ENCODE data around the gene HPSE2.
A peak's percentile ranks its signal among the peaks of the same experiment; 100 is the strongest.
"Not testable (repeated sequence)": the region's sequence is repeated elsewhere in the genome, so short reads cannot be mapped to it uniquely, and the experiment has no call there.

HPSE2 gene

GRCh38 chr10:98610301-98610700, 625.4 kb downstream of the HPSE2 start:
- DNase-seq = no peak

DNA sequence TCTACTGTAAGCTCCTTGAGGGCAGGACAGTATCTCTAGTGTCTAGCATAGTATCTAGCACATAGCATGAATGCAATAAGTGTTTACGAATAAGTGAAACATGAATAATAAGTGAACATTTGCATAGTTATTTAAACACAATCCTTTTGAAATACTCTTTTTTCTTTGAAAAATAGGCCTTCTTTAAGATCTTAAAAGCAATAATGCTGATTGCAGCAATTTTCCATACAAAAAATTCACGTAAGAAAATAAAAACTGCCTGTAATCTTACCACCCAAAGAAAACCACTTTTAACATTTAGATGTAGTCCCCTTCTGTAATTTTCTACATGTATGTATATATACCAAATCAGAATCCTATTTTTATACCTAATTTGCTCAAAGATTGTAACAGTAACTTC, 626.4 kb downstream of the HPSE2 start:
- no peak for DNase-seq

DNA sequence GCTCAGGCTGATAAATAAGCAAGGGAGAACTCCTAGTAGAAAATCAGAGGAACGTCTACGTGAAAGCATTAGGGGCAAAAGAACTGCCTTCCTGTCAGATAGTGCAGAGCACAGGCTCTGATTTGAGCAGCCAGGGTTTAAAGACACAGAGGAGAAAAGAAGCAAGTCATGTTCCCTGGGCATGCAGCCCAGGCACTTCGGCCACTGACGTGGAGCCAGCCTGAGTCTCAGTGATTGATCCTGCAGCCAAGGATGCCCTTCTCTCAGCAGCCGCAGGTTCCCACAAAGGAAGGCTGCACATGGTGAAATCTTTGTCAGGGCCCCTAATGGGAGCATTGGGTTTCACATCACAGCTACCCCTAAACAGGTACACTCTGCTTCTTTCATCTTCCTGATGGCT, 627.2 kb downstream of the HPSE2 start:
- DNase-seq = peak; percentile 25

- DNase-seq = no peak
These were observed 633.4 kb downstream of the HPSE2 start for GRCh38 chr10:98602224-98602623.

- DNase-seq = no peak
These were observed 636.5 kb downstream of the HPSE2 start for GRCh38 chr10:98599032-98599610.

GRCh38 chr10:98596404-98596803, 639.2 kb downstream of the HPSE2 start:
- no peak for DNase-seq

DNA sequence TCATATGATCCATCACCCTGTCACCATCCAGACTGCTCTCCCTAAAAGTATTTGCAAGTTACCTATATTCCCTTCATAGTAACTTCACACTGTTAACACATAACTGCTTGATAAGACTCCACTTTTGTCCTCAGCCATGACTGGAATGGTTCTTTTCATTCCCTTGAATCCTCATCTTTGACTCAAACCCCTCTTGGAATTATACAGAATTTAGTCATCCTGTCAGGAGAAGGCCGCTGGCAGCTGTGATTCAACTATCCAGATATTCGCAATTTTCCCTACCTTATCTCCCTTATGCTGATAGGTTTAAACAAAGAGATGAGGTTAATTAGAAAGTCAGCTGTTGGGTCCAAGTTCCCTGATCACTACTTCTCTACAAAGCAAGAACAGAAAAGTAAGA, 646.0 kb downstream of the HPSE2 start:
- no peak for DNase-seq

- DNase-seq = no peak
These were observed 646.6 kb downstream of the HPSE2 start for GRCh38 chr10:98589007-98589406.

GRCh38 chr10:98587156-98587837, 648.4 kb downstream of the HPSE2 start:
- no peak for DNase-seq

DNA sequence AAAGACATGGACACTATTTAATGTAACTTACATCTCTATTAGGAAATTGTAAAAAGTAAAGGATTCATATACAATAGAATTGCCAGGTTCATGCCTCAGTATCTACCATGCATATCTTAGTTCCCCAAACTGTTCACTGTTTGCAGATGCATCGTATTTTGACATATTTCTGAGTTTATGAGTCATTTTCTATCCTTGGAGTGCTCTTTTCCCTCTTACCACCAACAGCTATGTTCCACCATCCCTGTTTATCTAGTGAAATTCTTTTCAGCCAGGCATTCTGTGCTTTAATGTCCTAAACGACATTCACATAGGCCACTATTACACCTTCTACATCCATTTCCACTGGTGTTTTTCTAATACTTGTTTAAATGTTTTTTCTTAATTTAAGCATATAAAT, 649.6 kb downstream of the HPSE2 start:
- DNase-seq = no peak

GRCh38 chr10:98582363-98582762, 653.3 kb downstream of the HPSE2 start:
- DNase-seq = no peak

GRCh38 chr10:98577578-98577977, 658.1 kb downstream of the HPSE2 start:
- DNase-seq = no peak

- DNase-seq = no peak
These were observed 658.5 kb downstream of the HPSE2 start for GRCh38 chr10:98577168-98577567.

- no peak for DNase-seq
These were observed 659.6 kb downstream of the HPSE2 start for GRCh38 chr10:98576096-98576495.

DNA sequence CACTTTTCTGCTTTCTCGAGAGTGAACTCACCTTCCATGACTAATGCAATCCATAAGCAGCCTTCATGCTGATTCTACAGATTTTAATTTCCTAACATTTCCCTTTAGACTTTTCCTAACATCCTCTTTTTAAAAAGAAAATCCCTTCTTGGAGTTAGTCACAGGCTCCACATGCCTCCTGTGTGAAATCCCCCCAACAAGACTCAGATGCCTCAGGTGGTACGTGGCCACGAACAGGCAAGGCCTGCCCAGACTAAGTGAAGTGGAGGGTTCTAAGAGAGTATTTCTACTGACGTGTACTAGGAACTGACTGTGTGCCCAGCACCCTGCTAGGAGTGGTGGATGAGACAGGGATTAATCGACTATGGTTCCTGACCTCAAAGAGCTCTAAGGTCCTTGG, 663.1 kb downstream of the HPSE2 start:
- no peak for DNase-seq

- no peak for DNase-seq
These were observed 664.8 kb downstream of the HPSE2 start for GRCh38 chr10:98570834-98571233.

DNA sequence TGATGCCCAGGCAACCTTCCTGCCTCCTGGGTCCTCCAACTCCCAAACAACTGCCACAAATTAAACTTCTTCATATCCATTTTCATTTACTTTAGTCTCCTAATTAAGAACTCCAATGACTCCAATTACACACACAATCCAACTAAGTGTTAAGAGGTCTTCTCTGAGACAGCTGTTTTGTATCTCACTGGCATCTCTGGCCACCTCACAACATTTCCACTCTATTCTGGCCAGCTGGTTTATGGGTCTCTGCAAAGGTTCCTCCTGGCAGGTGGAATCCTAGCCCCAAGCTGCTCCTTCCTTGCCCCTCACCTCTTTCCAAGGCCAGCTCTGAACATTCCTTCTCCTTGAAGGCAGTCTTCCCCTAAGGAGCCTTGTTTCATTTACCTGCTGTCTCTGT, 665.8 kb downstream of the HPSE2 start:
- DNase-seq = no peak

- no peak for DNase-seq
These were observed 667.1 kb downstream of the HPSE2 start for GRCh38 chr10:98568551-98568950.

GRCh38 chr10:98567391-98568133, 668.1 kb downstream of the HPSE2 start:
- DNase-seq = no peak

- DNase-seq = no peak
These were observed 671.8 kb downstream of the HPSE2 start for GRCh38 chr10:98563811-98564210.

- DNase-seq = no peak
These were observed 675.1 kb downstream of the HPSE2 start for GRCh38 chr10:98560565-98560964.

GRCh38 chr10:98556061-98556460, 679.6 kb downstream of the HPSE2 start:
- DNase-seq = no peak

- DNase-seq = no peak
These were observed 680.5 kb downstream of the HPSE2 start for GRCh38 chr10:98555021-98555619.

DNA sequence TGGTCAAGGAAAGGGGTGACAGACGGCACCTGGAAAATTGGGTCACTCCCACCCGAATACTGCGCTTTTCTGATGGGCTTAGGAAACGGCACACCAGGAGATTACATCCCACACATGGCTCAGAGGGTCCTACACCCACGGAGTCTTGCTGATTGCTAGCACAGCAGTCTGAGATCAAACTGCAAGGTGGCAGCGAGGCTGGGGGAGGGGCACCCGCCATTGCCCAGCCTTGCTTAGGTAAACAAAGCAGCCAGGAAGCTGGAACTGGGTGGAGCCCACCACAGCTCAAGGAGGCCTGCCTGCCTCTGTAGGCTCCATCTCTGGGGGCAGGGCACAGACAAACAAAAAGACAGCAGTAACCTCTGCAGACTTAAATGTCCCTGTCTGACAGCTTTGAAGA, 694.1 kb downstream of the HPSE2 start:
- DNase-seq = not testable (repeated sequence)
